ENCODE results near the gene MYO7B.

MYO7B gene

DNA sequence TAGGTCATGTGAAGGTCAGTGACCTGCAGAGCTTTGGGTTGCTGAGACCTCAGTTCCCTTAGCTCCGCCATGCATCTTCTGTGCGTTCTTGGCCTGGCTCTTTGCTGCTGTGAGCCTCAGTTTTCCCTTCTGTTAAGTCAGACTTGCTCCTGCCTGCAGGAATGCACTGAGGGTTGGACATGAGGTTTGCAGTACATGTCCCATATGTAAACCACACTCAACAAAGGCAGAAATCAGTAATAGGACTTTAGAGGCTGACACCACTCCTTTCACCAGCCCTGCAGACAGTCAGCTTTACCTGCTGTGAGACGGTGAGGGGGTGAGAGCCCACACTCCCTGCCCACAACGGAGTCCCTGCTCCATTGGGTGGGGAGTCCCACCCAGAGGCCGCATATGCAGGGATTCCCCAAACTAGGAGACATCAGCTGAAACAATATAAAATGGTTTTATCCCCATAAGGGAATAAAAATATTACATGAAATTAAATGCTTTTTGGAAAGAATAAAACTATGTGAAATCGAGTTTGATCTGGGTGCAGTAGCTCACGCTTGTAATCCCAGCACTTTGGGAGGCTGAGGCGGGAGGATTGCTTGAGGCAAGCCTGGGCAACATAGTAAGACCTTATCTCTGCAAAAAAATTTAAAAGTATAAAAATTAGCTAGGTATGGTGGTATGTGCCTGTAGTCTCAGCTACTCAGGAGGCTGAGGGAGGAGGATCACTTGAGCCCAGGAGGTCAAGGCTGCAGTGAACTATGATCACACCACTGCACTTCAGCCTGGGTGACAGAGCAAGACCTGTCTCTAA lies 55.1 kb downstream of the MYO7B start:
- DNase-seq, result no peak

DNA sequence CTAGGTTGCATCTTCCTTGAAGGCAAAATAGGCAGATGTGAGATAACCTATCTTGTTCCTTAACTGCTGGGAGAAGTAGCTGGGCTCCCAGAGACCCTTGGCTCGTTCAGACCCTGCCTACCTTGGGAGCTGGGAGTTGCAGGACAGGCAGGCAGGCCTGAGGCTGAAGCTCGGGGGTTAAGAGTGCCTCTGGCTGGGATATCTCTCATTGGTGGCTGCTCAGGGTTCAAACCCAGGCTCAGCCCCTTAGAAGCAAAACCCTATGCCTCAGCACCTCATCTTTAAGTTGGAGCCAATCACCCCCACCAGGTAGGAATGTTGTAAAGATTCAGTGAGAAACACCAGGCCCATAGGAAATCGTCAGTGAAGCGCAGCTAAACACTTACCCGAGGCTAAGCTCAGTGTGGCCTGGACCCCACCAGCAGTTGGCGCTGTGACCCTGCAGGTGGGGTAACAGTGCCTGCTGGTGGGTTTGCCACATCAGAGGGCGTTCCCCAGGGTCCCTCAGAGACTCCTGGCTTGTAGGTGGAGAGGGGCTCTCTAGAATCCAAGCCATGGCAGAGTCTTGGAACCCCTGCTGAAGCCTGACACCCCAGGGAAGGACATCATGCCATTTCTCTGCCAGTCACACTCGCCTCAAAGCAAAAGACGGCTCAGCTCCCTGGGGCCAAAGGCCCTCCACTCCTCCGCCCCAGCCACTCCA lies 55.9 kb downstream of the MYO7B start:
- DNase-seq, result peak; percentile 52

- no peak for DNase-seq
These were observed 57.3 kb downstream of the MYO7B start for GRCh38 chr2:127592761-127593227.

DNA sequence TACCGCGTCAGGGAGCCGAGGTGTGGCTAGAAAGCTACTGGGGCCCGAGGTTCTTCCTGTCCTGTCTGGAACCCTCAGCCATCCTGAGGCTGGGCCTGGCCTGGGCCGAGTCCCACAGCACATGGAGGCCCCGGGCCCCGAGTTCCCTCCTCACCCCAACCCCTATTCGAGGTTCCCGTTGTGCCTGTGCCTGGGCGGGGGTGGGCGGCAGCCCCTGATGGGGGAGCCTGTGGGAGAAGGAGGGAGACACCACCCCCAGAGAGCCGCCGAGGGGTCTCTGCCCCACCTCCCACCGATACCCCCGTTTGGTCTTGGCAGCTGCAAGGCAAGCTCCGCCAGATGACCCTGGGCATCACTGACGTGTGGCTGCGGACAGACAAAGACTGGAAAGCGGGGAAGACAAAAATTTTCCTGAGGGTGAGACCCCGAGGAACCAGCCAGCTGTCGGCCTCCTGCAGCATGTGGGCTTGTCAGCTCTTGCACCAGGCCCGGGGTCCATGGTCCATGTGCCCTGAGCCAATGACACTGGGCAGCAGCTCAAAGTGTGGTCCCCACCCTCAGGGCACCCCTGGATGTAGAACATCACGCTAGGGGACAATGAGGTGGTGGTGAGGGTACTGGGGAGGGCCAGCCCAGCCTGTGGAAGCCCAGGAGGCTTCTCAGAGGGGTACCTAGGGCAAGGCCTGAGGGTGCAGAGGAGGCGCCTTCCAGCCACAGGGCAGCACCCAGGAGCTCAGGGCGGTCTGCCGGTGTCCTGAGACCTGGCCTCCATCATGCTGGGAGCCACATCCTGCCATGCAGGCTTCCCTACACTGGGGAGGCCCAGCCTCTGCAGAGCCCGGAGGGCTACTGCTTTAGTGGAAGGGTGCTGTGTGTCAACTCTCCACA lies 58.0 kb downstream of the MYO7B start:
- DNase-seq, result no peak

GRCh38 chr2:127594116-127594591 lies 58.7 kb downstream of the MYO7B start:
- DNase-seq, result no peak

- no peak for DNase-seq
These were observed 61.0 kb downstream of the MYO7B start for GRCh38 chr2:127596311-127597045.

DNA sequence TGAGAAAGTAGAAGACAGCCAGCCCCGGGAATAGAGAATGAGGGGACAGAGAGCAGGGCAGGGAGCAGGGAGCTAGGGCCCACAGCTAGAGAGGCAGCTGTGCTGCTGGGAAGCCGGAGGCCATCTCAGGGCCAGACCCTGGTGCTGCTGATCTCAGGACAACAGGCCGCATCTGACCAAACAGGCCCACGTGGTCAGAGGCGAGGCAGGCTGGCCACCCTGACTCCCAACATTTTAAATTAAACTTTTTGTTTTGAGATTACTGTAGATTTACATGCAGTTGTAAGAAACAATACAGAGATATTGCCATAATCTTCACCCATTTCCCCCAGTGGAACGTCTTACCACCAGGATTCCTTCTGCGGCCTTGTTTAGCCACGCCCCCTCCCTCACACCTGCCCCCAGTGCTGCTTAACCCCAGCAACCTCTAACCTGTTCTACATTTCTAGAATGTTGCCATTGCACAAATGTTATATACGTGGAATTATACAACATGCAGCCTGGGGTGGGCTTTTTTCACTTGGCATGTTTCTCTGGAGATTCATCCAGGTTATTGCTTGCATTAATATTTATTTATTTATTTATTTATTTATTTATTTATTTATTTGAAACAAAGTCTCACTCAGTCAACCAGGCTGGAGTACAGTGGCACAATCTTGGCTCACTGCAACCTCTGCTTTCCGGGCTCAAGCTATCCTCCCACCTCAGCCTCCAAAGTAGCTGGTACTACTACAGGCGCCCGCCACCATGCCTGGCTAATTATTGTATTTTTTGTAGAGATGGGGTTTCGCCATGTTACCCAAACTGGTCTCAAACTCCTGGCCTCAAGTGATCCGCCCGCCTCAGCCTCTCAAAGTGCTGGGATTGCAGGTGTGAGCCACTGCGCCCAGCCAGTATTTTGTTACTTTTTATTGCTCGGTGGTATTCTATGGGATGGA lies 61.8 kb downstream of the MYO7B start:
- DNase-seq, result no peak

GRCh38 chr2:127597984-127598380 lies 62.5 kb downstream of the MYO7B start:
- no peak for DNase-seq

DNA sequence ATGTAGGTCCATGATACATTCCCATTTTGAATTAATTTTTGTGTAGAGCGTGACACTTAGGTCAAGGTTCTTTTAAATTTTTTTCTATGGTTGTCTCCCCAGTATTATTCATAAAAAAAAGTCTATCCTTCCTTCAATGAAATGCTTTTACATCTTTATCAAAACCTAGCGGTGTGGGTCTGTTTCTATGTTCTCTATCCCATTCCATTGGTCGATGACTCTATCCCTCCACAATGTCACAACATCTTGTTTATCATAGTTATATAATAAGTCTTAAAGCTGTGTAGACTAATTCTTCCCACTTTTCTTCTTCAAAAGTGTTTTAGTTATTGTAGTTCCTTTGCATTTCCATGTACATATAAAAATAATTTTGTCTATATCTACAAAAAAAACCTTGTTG lies 63.2 kb downstream of the MYO7B start:
- no peak for DNase-seq

DNA sequence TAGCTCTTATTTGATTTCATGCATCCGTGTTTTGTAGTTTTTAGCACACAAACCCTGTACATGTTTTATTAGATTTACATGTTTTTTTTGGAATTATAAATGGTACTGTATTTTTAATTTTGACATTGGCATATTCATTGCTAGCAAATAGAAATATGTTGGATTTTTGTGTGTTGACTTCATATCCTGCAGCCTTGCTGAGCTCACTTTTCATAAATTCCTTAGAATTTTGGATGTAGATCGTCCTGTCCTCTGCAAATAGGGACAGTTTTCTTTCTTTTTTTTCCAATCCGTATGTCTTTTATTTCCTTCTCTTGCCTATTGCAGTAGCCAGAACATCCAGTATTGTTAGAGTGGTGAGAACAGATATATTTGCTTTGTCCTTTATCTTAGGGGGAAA lies 63.7 kb downstream of the MYO7B start:
- no peak for DNase-seq

GRCh38 chr2:127604986-127605385 lies 69.5 kb downstream of the MYO7B start:
- no peak for DNase-seq

GRCh38 chr2:127605691-127606263 lies 70.3 kb downstream of the MYO7B start:
- DNase-seq, result no peak

DNA sequence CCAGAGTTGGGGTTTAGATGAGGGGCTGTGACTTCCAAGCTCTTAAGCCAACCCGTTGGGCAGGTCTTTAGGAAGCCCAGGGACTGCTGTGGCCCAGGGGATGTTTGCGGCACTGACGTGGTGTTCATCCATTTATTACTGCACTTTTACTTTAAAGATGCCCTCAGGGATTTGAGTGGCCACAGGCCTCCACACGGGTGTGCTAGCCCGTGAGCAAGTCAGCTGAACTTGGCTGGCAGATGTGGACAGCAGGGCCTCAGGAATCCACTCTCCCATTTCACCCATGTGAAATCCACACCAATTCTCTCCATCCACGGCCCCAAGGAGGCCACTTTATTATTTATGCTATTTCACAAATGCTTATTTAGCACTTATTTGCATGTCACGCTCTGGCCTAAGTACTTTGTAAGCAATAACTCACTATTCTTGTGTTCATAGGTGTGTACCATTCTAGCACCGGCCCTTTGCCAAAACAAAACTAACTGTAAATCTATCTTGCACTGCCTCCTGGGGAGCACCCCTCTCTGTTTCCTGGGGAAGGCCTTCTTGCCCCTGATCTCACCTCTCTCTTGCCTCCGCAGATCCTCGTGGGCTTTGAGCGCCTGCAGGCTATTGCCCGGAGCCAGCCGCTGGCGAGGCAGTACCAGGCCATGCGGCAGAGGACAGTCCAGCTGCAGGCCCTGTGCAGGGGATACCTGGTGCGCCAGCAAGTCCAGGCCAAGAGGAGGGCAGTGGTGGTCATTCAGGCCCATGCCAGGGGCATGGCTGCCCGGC lies 71.3 kb downstream of the MYO7B start:
- no peak for DNase-seq

GRCh38 chr2:127607399-127607908 lies 72.0 kb downstream of the MYO7B start:
- no peak for DNase-seq

DNA sequence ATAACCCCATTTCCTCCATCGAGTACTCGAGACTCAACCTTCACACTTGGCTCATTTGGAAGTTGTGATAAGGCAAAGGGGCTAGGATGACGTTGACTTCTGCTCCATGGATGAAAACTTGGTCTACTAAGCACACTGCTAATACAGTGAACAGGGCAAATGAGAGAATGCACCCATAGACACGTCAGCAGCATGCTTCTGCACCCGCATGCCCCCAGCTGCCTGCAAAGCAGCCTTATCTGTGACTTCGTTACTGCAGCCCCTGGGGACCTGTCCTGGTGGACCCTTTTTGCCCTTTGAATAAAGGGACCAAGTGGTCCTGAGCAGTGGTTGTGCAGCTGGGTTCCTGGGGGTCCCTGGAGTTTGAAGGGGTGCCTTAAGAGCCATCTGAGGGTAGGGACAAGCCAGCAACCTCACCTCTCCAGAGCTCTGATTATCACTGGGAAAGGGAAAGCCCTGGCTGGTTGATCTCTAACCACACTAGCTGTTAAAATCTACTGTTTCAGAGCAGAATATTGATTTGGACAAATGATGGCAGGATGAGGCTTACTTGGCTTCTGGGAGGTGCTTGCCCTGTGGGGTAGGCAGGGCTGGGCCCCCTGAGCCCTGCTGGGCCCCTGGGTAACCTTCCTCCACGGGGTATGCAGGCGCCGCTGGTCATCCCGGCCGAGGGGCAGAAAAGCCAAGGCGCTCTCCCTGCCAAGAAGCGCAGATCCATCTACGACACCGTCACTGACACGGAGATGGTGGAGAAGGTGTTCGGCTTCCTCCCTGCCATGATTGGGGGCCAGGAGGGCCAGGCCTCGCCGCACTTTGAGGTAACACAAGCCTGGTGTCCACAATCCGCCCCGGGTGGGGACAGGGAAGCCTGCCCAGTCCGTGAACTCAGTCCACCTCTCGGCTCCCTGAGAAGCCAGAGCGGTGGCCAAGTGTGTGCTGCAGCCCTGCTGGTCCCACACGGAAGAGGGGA lies 72.9 kb downstream of the MYO7B start:
- no peak for DNase-seq

DNA sequence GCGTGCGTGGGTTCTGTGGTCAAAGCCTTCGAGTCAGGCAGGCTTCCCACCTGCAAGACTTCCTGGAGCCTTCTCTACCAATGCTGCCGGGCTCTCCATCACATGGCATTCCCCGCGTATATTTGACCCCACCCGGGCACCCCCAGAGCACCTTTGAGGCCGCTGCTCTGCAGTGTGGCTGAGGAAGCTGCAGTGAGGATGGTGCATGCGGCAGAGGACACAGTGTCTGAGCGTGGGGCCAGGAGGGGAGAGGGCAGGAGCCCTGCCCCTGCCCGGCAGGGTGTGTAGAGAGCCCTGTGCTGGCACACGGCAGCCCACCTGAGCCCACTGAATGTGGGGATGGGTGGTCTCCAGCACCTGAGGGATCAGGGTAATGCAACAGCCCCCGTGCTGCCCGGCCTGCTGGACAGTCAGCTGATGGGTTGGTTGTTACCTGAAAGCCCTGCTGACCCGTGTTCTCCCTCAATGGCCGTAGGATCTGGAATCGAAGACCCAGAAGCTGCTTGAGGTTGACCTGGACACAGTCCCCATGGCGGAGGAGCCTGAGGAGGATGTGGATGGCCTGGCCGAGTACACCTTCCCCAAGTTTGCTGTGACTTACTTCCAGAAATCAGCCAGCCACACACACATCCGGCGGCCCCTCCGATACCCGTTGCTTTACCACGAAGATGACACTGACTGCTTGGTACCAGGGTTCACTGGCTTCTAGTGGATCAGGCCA lies 73.7 kb downstream of the MYO7B start:
- DNase-seq, result no peak

GRCh38 chr2:127609818-127610217 lies 74.3 kb downstream of the MYO7B start:
- DNase-seq, result no peak

GRCh38 chr2:127610561-127610960 lies 75.1 kb downstream of the MYO7B start:
- DNase-seq, result no peak

Measured in activated gamma-delta T cell treated with Interleukin-2 at 50 U/mL for 16 hours (primary cell).